GM21786 (cell line): Measurements from ENCODE around the gene MACF1.
"Not testable (repeated sequence)": the region's sequence is repeated elsewhere in the genome, so short reads cannot be mapped to it uniquely, and the experiment has no call there.

Source experiments
- ATAC-seq: cut with Tn5 transposase; IDR thresholded peaks from one replicate; pipeline ENCODE4 v1.9.1; 2021; ENCODE audit not compliant: unreplicated experiment

Gene MACF1

DNA sequence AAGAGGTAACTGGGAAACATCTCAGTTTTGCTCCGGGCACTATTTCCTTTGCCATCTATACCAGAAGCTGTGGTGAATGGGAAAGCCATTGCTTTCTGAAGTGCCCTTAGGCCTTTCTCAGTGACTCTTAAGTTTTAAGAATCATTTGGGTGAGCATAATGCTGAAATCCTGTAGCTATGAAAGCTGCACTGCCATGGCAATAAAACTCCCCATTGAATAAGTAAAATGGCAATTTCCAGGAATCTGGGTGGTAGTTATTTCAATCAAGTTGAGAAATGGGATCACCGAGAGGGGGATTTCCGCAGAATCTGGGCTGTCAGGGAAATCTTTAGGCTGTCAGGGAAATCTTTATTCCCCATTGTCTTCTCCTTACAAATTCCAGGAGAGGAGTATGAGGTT, 26.8 kb upstream of the MACF1 start:
- no peak for ATAC-seq

DNA sequence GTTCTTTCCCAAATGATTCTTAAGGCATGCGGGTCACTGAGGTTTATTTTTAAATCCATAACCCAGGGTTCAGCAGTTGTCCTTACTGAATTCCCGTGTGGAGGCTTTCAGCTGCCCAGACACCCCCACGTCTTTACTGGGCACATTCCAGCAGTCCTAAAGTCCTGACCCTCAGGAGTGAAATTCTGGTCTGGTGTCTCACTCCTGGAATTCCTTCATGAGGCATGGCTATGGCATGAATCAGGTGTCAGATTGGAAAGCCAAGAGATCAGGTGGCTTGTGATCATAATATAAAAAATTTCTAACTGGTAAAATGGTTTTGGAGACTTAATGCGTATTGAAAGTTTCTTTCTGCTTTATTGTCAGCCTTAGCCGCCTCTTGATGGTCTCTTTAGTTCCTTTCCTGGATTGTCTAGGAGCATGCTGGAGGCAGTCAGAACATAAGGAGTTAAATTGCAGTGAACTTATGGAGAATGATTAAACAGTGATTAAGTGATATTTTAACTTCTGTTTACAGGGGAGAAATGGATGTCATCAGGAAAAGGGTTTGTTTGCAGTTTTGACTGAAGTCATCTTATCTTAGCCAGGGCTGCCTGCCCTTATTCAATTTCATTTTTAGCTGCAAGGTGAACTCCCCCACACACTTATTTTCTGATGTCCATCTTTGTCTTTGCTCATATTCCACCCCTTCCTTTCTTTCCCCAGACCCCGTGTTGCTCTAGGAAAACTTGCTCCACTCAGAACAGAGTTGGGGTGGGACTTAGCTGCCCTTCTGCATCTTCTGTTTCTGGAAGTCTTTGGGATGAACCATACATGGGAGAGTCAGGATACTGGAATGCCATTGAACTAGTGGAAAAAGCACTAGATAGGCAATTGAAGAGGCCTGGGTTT, 25.7 kb upstream of the MACF1 start:
- ATAC-seq: no peak

DNA sequence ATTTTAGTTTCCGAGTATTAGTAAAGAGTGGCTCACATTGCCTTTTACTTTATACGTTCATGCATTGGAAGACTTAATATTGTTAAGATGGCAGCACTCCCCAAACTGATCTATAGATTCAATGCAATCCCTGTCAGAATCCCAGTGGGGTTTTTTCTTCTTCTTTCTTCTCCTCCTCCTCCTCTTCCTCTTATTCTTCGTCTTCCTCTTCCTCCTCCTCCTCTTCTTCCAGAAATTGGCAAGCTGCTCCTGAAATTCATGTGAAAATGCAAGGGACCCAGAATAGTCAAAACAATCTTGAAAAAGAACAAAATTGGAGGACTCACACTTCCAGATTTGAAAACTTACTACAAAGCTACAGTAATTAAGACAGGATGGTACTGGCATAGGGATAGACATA, 23.2 kb upstream of the MACF1 start:
- ATAC-seq: no peak

DNA sequence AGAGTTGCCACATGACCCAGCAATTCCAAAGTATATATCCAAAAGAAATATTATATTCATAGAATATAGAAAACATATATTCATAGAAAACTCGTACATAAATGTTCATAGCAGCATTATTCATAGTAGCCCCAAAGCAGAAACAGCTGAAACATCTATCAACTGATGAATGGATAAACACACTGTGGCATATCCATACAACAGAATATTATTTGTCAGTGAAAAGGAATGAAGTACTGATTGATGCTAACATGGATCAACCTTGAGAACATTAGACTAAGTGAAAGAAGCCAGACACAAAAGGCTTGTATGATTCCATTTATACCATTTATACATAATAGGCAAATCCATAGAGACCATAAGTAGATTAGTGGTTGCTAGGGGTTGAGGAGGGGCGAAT, 21.7 kb upstream of the MACF1 start:
- ATAC-seq: no peak

DNA sequence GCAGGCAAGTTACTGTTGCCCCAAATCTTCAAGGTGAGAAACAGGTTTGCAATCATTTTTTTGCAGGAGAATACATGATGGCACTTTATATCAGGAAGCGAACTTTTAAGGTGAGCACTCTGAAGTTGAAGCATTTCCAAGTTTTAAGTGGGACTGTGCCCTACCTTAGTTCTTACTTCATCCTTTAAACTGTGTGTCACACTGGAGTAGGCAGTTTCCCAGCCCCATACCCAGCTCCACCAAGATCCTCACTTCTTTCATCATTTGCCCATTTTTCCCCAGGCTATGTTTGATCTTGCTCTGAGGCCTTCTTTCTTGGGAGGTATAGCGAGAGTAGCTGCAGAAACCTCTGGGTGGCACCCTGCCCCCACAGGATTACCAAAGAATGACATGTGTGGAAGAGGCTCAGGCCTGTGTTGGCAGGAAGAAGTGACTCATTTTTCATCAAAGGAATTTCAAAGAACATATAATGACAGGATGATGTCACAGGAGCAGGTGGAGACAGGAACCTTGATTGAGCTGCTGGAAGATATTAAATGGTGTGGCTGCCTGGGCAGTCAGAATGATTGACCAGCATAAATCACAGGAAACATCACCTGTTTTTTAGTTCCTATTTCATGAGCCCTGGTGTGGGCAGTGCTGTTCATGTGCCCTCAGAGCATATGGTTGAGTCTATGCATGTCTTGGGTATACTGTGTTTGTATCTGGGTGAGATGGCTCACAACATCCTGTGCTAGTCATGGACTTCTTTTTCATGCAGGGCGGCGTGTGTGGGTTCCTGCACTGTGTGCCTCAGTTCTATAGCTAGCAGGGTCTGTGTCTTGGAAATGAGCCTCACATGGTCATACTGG, 20.8 kb upstream of the MACF1 start:
- peak; percentile 62 for ATAC-seq

DNA sequence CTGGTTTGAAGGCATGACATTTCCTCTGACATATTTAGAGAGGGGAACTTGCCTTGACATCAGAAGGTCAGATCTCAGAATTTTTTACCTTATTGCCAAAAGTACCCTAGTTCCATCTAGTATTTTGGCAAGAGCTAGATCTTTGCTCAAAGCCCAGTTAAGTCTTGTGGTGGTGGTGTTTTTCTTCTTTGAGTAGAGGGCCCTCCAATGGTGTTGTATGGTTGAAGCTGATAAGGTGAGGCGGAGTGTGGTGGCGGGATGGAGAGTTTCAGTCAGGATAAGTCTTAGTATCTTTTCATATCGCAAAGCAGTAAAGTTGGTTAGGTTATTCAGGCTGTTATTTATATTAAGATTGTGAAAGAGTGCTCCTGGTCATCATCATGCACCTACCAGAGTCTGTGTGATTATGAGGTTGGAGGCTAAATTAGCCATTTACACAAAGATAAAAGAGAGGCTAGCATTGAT, 20.1 kb upstream of the MACF1 start:
- ATAC-seq: peak; percentile 12

DNA sequence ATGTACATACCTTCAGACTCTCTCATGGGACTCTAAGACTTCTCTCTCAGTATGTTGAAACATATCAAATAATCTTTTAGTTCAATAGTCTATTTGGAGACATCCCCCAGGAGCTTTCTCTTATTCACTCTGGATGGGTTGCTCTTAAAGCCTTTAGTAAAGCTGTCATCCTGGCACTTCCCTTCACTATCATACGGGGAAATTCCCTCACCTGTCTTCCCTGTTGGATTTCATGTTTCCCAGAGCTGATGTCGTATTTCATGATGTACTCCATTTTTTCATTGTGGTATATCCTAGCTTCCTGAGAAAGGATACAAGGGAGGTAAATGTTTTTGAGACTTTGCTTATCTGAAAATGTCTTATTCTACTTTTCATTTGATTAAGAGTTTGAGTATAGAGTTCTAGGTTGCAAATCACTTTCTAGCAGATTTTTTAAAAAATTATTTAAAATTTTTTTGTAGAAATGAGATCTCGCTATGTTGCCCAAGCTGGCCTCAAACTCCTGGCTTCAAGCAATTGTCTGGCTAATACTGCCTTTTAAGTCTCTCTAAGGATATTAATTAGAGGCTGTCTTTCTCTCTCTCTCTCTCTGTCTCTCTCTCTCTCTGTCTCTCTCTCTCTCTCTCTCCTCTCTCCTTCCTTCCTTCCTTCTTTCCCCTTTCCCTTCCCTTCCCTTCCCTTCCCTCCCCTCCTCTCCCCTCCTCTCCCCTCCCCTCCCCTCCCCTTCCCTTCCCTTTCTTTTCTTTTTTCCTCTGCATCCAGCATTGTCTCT, 17.0 kb upstream of the MACF1 start:
- ATAC-seq: no peak

DNA sequence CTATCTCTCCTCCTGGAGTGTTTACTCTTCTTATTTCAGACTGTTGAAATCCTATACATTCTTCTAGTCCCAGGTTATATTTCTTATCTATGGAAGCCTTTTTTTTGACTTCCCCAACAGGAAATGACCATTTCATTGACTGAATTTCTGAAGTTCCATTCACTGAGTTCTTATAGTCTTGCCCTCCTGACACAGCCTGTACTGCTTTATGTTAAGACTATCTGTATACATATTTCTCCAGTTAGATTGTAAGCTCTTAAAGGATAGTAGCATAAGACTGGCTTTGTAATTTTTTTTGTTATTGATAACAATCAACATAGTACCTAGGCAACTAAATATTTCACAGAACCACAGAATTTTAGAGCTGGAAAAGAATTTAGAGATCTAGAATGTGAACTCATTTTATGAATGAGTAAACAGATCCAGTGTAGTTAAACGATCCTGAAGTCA, 14.9 kb upstream of the MACF1 start:
- no peak for ATAC-seq

DNA sequence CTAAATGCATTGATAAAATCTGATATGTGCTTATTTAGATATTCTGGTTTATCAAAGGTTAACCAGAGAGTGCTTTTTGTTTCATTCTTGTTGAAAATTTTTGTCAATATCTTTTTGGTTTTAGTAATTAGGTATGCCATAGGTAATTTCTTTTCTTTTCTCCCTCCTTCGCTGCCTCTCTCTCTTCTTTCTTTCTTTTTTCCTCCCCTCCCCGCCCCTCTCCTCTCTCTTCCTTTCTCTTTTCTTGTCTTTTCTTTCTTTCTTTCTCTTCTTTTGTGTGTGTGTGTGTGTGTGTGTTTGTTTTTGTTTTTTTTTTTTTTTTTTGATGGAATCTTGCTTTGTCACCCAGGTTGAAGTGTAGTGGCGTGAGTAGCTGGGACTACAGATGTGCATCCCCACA, 14.4 kb upstream of the MACF1 start:
- no peak for ATAC-seq

DNA sequence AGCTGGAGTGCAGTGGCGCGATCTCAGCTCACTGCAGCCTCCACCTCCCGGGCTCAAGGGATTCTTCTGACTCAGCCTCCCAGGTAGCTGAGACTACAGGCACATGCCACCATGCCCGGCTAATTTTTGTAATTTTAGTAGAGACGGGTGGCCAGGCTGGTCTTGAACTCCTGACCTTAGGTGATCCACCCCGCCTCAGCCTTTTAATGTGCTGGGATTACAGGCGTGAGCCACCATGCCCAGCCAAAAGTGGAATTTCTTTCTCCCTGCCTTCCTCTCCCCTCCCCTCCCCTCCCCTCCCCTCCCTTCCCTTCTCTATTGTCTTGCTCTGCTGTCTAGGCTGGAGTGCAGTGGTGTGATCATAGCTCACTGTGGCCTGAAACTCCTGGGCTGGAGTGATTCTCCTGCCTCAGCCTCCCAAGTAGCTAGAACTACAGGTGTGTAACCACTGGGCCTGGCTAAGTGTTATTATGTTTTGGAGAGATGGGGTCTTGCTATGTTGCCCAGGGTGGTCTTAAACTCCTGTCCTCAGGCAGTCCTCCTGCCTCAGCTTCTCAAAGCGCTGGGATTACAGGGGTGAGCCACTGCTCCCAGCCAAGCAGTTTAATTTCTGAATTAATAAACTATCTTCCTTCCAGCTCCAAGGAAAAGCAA, 10.0 kb upstream of the MACF1 start:
- ATAC-seq: no peak

DNA sequence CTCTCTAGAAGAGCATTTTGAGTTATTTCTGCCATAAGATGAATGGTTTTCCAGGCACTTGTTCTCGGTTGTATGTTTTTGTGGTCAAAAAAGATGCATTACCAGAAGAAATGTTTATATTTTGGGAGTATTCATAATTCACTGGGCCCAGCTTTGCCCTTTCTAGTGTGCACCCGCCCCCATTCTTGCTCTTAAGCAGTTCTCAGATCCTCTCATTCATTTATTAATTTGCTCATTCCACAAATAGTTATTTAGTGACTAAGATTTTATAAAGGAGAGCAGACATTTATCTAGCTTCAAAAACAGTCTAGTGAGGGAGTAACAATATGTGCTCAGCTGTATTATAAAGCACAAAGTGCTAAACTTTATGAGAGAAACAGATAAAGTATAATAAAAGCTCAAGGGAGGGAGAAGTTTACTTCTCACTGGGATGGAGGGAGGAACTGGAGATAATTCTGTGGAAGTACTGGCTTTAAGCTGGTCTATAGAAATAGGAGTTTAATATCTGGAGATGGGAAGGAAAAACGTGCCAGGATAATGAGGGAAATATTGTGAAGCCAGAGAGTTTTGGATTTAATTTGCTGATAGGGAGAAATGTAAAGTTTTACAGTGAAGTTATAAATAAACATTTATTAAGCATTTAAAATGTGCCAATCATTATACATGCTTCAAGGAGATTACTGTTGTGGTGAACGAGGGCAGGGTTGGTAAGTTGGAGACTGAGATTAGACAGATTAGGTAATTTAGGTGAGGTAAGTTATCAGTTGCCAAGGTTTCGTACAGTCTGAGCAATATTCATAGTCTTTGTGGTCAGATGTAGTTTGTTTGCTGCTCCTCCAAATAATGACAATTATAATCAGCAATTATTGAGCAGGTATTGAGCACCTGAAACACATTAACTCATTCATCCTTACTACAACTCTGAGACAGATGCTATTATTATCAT, 9.1 kb upstream of the MACF1 start:
- no peak for ATAC-seq

DNA sequence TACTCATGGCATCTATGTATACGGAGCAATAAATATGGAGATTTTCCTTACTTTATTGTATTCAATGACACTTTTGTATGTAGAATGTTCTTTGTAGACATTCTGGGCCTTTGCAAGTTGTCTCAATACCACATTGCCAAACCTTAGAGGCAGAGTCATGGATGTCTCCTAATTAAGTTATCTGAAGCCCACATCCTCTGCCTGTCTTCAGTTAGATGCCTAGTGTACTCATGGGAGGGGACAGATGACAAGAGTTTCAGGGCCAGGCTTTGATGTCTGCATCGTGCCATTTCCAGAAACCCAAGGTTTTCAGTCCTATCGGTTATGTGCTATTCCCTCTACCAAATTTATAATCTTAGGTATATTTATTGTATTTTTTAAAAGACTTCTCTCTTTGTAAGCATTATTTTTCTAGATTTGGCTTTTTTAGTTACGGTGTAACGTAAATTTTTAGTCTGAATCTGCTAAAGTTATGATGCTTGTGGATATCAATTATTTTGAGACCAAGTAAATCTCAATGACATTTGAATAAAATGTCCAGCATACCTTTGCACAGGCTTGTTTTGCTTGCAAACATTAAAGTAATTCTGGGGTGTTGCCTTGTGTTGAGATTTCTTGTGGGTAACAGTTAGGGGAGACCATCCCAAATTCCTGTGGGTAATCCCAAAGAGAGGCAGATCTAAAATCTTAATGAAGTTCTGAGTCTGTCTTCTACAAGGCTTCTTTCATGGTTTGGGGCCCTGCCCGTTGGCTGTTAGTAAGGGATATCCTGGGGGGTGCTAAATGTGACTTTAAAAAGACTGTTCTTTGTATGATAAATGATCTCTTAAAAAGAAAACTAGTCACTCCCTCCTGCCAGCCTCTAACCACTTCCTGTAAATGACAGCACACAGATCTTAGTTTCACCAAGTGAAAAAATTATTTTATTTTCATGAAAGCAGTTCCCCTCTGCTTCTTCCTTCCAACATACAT, 8.0 kb upstream of the MACF1 start:
- peak; percentile 49 for ATAC-seq

DNA sequence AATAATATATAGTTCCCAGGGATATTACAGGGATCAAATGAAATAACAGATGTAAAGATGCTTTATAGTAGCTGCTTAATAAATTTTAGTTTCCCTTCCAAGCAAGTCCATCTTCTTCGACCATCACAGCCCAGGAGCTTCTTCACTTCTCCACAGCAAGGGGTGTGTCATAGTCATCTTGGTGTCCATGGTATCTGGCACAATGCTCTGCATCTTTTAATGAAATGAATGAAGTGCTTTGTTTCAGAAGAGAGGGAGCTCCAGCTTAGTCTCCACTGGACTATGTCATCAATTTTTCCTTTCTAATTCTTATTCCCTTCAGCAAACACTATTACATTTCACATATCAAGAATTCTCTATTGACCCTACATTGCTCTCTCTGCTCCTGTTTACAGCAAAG, 4.9 kb upstream of the MACF1 start:
- no peak for ATAC-seq

DNA sequence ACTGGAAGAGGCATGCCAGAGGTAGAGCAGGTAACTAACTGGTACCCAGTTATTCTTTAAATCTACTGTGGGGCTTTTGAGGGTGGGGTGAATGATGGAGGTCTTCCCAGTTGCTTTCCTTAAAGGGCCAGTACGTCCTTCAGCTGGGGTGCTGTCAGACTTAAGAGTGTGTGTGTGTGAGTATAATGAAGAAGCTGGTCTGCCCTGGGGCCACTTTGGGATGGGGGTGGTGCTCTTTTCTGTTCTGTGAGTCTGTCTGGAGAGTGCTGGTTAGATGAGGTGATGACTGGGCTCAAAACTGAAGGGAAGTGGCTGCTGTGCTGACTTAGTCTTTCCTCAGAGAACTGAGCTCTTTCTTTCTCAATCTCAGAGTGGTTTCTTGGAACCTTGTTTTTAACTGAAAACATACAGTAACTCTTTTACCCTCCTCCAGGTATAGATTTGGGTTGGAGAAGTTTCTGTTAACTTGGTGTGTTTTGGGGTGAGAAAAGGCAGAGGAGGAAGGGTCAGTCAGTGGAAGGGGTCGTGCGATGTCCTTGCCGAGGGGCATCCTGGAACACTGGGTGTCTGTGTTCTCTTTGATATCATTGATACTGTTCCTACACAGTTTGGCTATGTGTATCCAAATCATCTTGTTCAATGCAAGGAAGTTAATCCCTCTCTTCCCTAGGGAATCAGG, 746 bp downstream of the MACF1 start:
- peak; percentile 53 for ATAC-seq

DNA sequence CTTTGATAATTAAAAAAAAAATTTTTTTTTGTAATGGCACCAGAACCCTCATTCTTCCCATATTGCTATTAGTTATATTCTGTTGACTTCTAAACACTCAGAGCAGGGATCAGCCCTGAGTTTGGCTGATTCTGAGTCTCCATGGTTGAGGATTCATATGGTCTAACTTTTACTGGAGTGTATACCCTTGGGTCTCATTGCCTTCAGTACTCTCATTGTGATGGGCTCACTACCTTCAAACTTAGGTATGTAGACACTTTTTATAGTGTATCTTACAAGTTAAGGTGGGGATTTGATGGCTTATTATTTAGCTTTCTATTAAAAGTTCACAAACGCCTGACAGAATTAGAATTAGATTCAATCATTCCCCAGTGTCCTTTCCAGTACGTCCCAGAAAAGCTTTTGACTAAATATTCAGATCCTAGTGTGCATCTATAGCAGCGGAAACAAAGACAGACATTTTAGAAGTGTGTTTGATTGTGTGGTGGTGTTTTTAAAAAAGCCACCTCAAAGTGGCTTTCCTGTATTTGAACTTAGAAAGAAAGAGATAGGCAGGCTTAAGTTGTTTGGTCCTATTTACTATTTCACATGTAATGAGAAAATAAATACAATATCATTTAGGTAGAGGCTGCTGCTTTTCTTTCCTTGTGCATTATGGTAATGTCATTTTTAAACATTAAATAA, 1.4 kb downstream of the MACF1 start:
- ATAC-seq: no peak

DNA sequence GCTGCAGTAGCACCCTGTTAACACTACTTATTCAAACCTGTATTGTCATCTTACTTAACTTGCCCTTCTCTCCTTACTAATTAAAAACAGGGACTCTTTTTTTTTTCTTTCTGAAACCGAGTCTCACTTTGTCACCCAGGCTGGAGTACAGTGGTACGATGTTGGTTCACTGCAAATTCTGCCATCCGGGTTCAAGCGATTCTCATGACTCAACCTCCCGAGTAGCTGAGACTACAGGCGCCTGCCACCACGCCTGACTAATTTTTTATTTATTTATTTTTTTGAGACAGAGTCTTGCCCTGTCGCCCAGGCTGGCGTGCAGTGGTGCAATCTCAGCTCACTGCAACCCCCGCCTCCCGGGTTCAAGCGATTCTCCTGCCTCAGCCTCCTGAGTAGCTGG, 3.9 kb downstream of the MACF1 start:
- ATAC-seq: not testable (repeated sequence)

DNA sequence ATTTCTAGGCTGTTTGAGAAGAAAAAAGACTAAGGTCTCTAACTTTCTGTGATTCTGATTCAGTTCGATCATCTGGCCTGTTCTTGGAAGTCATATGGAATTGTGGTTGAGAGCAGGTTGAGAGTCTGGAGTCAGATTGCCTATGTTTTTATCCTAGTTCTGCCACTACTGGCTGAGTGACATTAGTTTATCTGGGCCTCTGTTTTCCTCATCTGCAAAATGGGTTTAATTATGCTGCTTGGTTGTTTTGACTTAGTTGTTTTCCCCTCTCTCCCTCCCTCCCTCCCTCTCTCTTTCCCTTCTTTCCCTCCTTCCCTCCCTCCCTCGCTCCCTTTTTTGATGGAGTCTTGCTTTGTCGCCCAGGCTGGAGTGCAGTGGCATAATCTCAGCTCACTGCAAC, 6.2 kb downstream of the MACF1 start:
- no peak for ATAC-seq
